Breast epithelium (tissue), 3 donors: ENCODE results near the gene SCN10A.

Experiments
- CTCF ChIP-seq, 3 donors: fragments of 450-650 bp; IDR thresholded peaks; one replicate each; pipeline ENCODE4 v1.5.1; 2016 to 2017; ENCODE audit warnings: antibody characterized with exemption in 3 of 3, mild to moderate bottlenecking in 3 of 3, moderate library complexity in 3 of 3
- POLR2A ChIP-seq: fragments of 450-650 bp; IDR thresholded peaks from one replicate; pipeline ENCODE4 v1.6.1; 2016; ENCODE audit warnings: antibody characterized with exemption, mild to moderate bottlenecking, moderate library complexity

GRCh38 chr3:38696034-38696433 is 120.0 kb downstream of the SCN10A start:
- TF ChIP-seq POLR2A (no peak), CTCF (IDR thresholded peaks at IDR 0.05) (no peak)
